HCT116 (cell line): ENCODE measurements around the gene ACO2. TPM values are rescaled to one million over a fixed set of nuclear protein-coding genes. Genes with fewer than 3 reads are reported as not detected.

Source experiments
- ATAC-seq: fragments of 200-7000 bp; cut with Tn5 transposase; 2 replicates; pipeline ENCODE4 v1.9.1; 2020; ENCODE audit warnings: mild to moderate bottlenecking, moderate library complexity
- BruUV-seq: library from RNA; stranded (reverse); fragments of 400-500 nt; replicated peaks from 2 replicates; lab custom pipeline; 2021; lab: Mats Ljungman, UMichigan
- CTCF ChIA-PET: fragments of 300-600 bp; sonication (Branson Sonifier 250); formaldehyde crosslinking; loops from one replicate; lab custom pipeline; 2021; ENCODE audit warnings: antibody characterized with exemption; lab: Charles Lee
- POLR2A ChIA-PET: fragments of 300-600, 350-600 bp; sonication (Branson Sonifier 250); formaldehyde crosslinking; loops from one replicate; lab custom pipeline; 2021; ENCODE audit warnings: antibody characterized with exemption; lab: Charles Lee
- RAD21 ChIA-PET, 2 experiments: fragments of 300-600 bp; sonication (Branson Sonifier 250); formaldehyde crosslinking; loops; one replicate each; lab custom pipeline; 2023; ENCODE audit warnings: low total read pairs in 2 of 2; ENCODE audit not compliant: uncharacterized antibody in 2 of 2, unreplicated experiment in 2 of 2, low non-redundant PET in 1 of 2; lab: Charles Lee
- DNase-seq: peaks from one replicate; pipeline ENCODE4 v3.0.0-alpha.2; 2010; ENCODE audit warnings: low read depth, low spot score
- H2AFZ ChIP-seq: fragments of 200-600 bp; shearing (Covaris generic), sonication (generic); 2 replicates; pipeline ENCODE4 v1.6.1; 2017; ENCODE audit warnings: low read depth, mixed run types, mixed read lengths, antibody characterized with exemption, low read length; ENCODE audit not compliant: poor library complexity, severe bottlenecking
- H3K27ac ChIP-seq: 2 replicates; pipeline ENCODE4 v1.5.1; 2012; ENCODE audit warnings: low read depth, low read length
- H3K27me3 ChIP-seq: fragments of 200-600 bp; sonication (generic); 2 replicates; pipeline ENCODE4 v1.6.1; 2016; ENCODE audit warnings: mixed run types, low read length, mixed read lengths; ENCODE audit not compliant: insufficient read depth
- H3K36me3 ChIP-seq, 2 experiments: fragments of 200-500 bp in 1 of 2; fragments of 200-600 bp in 1 of 2; sonication (Bioruptor generic) in 1 of 2; sonication (generic) in 1 of 2; 2 replicates each; pipeline versions ENCODE4 v1.5.1 to v1.6.1; 2014 to 2016; ENCODE audit warnings: low read length in 2 of 2, inconsistent platforms in 1 of 2, mixed read lengths in 1 of 2, mixed run types in 1 of 2; ENCODE audit not compliant: insufficient read depth in 2 of 2, control insufficient read depth in 1 of 2
- H3K4me1 ChIP-seq, 2 experiments: fragments of 200-600 bp in 1 of 2; sonication (generic) in 1 of 2; 2 replicates each; pipeline versions ENCODE4 v1.5.1 to v1.6.1; 2012 to 2017; ENCODE audit warnings: low read length in 2 of 2, inconsistent platforms in 1 of 2, mild to moderate bottlenecking in 1 of 2, mixed read lengths in 1 of 2, mixed run types in 1 of 2, moderate library complexity in 1 of 2; ENCODE audit not compliant: insufficient read depth in 2 of 2, control insufficient read depth in 1 of 2
- H3K4me2 ChIP-seq: fragments of 200-600 bp; sonication (generic); 2 replicates; pipeline ENCODE4 v1.6.1; 2017; ENCODE audit warnings: mixed run types, low read length, mixed read lengths
- H3K4me3 ChIP-seq, 2 experiments: fragments of 200-600 bp in 1 of 2; sonication (generic) in 1 of 2; replicated peaks in 1 of 2; 2 replicates each; pipeline ENCODE4 v1.5.1; 2011 to 2016; ENCODE audit warnings: low read length in 2 of 2, control low read depth in 1 of 2, low read depth in 1 of 2, mild to moderate bottlenecking in 1 of 2, mixed read lengths in 1 of 2, mixed run types in 1 of 2
- H3K79me2 ChIP-seq: fragments of 200-600 bp; sonication (generic); 2 replicates; pipeline ENCODE4 v1.6.1; 2017; ENCODE audit warnings: mild to moderate bottlenecking, mixed run types, low read length, moderate library complexity, mixed read lengths; ENCODE audit not compliant: insufficient read depth
- H3K9ac ChIP-seq: fragments of 200-600 bp; sonication (generic); 2 replicates; pipeline ENCODE4 v1.6.1; 2016; ENCODE audit warnings: low read length, mixed read lengths
- H3K9me2 ChIP-seq: fragments of 200-600 bp; sonication (generic), shearing (Covaris generic); 2 replicates; pipeline ENCODE4 v1.6.1; 2017; ENCODE audit warnings: mixed run types, mild to moderate bottlenecking, moderate library complexity; ENCODE audit not compliant: insufficient read depth
- H3K9me3 ChIP-seq, 2 experiments: fragments of 200-500 bp in 1 of 2; fragments of 200-600 bp in 1 of 2; sonication (Bioruptor generic) in 1 of 2; sonication (generic) in 1 of 2; 2 replicates each; pipeline ENCODE4 v1.6.1; 2014 to 2017; ENCODE audit warnings: low read length in 2 of 2, mixed read lengths in 2 of 2, inconsistent platforms in 1 of 2, low read depth in 1 of 2, mild to moderate bottlenecking in 1 of 2, mixed run types in 1 of 2, moderate library complexity in 1 of 2; ENCODE audit not compliant: control insufficient read depth in 1 of 2, insufficient read depth in 1 of 2
- H4K20me1 ChIP-seq: fragments of 200-600 bp; sonication (generic), shearing (Covaris generic); 2 replicates; pipeline ENCODE4 v1.6.1; 2017; ENCODE audit warnings: mixed run types, mild to moderate bottlenecking, moderate library complexity; ENCODE audit not compliant: insufficient read depth
- EGR1 ChIP-seq: IDR thresholded peaks from 2 replicates; pipeline ENCODE4 v1.6.1; 2012; ENCODE audit warnings: low read depth
- EZH2 ChIP-seq: fragments of 200-600 bp; sonication (generic); IDR thresholded peaks from 2 replicates; pipeline ENCODE4 v1.6.1; 2017; ENCODE audit warnings: antibody characterized with exemption, mixed run types
- FOSL1 ChIP-seq: IDR thresholded peaks from 2 replicates; pipeline ENCODE4 v1.6.1; 2012; ENCODE audit warnings: low read depth
- POLR2A ChIP-seq: IDR thresholded peaks from 2 replicates; pipeline ENCODE4 v1.7.0; 2011; ENCODE audit warnings: borderline replicate concordance; ENCODE audit not compliant: insufficient read depth, insufficient read length; ENCODE audit errors: extremely low read depth
- POLR2AphosphoS5 ChIP-seq: IDR thresholded peaks from 2 replicates; pipeline ENCODE4 v1.6.1; 2011; ENCODE audit warnings: mild to moderate bottlenecking, low read depth, low read length, moderate library complexity
- TCF7L2 ChIP-seq: IDR thresholded peaks from 2 replicates; pipeline ENCODE4 v1.7.0; 2011; ENCODE audit warnings: borderline replicate concordance, inconsistent platforms; ENCODE audit not compliant: insufficient read depth, insufficient read length; ENCODE audit errors: extremely low read depth
- YY1 ChIP-seq: IDR thresholded peaks from 2 replicates; pipeline ENCODE4 v1.6.1; 2011; ENCODE audit warnings: low read length, low read depth, moderate library complexity, mild to moderate bottlenecking; ENCODE audit not compliant: insufficient replicate concordance; ENCODE audit errors: extremely low read depth
- intact Hi-C: fragments of 100-400 bp; cut with micrococcal nuclease; formaldehyde crosslinking; loops from 2 replicates; pipeline ENCODE4 v1.10.0; 2022
- total RNA-seq: library from RNA; stranded (reverse); gene quantifications from one replicate; pipeline ENCODE4 v1.2.1, GENCODE V29; 2021; ENCODE audit not compliant: unreplicated experiment
- TF ChIP-seq, protein P1 (sequence below): IDR thresholded peaks from 2 replicates; pipeline ENCODE4 v1.6.1; 2011; ENCODE audit warnings: mild to moderate bottlenecking, low read length, moderate library complexity; ENCODE audit not compliant: insufficient replicate concordance; ENCODE audit errors: extremely low read depth
- TF ChIP-seq, protein P2 (sequence below): IDR thresholded peaks from 2 replicates; pipeline ENCODE4 v1.6.1; 2012; ENCODE audit warnings: low read depth

Gene ACO2
- total RNA-seq, 1 experiment from 2014 or later, result 108 TPM

DNA sequence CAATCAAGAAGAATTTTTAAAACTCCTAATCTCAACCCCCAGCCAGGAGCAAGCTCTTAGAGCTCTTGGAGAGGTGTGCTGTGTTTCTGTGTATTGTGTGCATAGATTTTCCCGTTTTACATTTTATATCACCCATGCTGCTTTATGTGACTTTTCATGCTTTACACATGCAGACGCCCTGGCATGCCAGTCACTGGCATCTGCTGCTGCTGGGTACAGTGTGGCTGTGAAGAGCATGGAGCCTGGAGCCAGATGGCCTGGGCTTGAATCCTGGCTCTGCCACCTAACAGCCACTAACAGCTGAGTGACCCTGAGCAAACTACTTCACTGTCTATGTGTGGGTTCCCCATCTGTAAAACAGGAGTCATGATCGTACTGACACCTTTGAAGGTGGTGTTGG, 52.2 kb downstream of the ACO2 start:
- Histone ChIP-seq H2AFZ (no peak overlapping the region), H3K4me2 (no peak overlapping the region), H3K9me3 (no peaks in the 10 kb centered on the region), H3K79me2 (no peaks in the 10 kb centered on the region), H4K20me1 (peaks cover 1% of the 10 kb centered on the region; the same call in 1 of the 2 replicates), H3K27ac (no peak overlapping the region), H3K4me3 (no peak overlapping the region), H3K36me3 (peaks cover 6 to 42% of the 10 kb centered on the region in 2 experiments), H3K9ac (no peak overlapping the region), H3K27me3 (no peaks in the 10 kb centered on the region), H3K9me2 (no peaks in the 10 kb centered on the region), H3K4me1 (peaks cover 8 to 19% of the 10 kb centered on the region in 2 experiments)
- RAD21 ChIA-PET, result no interaction called here
- POLR2A ChIA-PET, result no interaction called here
- intact Hi-C loops, result no loop called here
- DNase-seq (no peak), ATAC-seq (no peak)
- no TSS peak for BruUV-seq
- TF ChIP-seq YY1, result no peak
- TF ChIP-seq, protein P1, sequence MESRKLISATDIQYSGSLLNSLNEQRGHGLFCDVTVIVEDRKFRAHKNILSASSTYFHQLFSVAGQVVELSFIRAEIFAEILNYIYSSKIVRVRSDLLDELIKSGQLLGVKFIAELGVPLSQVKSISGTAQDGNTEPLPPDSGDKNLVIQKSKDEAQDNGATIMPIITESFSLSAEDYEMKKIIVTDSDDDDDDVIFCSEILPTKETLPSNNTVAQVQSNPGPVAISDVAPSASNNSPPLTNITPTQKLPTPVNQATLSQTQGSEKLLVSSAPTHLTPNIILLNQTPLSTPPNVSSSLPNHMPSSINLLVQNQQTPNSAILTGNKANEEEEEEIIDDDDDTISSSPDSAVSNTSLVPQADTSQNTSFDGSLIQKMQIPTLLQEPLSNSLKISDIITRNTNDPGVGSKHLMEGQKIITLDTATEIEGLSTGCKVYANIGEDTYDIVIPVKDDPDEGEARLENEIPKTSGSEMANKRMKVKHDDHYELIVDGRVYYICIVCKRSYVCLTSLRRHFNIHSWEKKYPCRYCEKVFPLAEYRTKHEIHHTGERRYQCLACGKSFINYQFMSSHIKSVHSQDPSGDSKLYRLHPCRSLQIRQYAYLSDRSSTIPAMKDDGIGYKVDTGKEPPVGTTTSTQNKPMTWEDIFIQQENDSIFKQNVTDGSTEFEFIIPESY, result no peak
- TF ChIP-seq EGR1, result no peak
- TF ChIP-seq TCF7L2, result no peak
- TF ChIP-seq POLR2A, result no peak
- no peak for TF ChIP-seq EZH2
- TF ChIP-seq POLR2AphosphoS5, result no peak
- TF ChIP-seq FOSL1, result no peak
- TF ChIP-seq, protein P2, sequence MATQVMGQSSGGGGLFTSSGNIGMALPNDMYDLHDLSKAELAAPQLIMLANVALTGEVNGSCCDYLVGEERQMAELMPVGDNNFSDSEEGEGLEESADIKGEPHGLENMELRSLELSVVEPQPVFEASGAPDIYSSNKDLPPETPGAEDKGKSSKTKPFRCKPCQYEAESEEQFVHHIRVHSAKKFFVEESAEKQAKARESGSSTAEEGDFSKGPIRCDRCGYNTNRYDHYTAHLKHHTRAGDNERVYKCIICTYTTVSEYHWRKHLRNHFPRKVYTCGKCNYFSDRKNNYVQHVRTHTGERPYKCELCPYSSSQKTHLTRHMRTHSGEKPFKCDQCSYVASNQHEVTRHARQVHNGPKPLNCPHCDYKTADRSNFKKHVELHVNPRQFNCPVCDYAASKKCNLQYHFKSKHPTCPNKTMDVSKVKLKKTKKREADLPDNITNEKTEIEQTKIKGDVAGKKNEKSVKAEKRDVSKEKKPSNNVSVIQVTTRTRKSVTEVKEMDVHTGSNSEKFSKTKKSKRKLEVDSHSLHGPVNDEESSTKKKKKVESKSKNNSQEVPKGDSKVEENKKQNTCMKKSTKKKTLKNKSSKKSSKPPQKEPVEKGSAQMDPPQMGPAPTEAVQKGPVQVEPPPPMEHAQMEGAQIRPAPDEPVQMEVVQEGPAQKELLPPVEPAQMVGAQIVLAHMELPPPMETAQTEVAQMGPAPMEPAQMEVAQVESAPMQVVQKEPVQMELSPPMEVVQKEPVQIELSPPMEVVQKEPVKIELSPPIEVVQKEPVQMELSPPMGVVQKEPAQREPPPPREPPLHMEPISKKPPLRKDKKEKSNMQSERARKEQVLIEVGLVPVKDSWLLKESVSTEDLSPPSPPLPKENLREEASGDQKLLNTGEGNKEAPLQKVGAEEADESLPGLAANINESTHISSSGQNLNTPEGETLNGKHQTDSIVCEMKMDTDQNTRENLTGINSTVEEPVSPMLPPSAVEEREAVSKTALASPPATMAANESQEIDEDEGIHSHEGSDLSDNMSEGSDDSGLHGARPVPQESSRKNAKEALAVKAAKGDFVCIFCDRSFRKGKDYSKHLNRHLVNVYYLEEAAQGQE, result no peak
- CTCF ChIA-PET, result interaction anchor here (0.7 kb wide), 2 partner anchors 79 to 599 kb away, joined by 3 read pairs; no protein-coding TSS in a partner anchor
